ENCODE data around the gene LCN6.
"Not testable (repeated sequence)": the region's sequence is repeated elsewhere in the genome, so short reads cannot be mapped to it uniquely, and the experiment has no call there.

Gene LCN6

GRCh38 chr9:136748201-136748600 is at the start of gene LCN6:
Gene LCN6 (minus strand): TSS chr9:136748525. CDS start chr9:136748483, 42 bp downstream.
- H3K27ac Mint-ChIP-seq, result peak within 1 kb of the TSS; percentile 90
- ATAC-seq (ENCODE audit: low read depth), result no peak

GRCh38 chr9:136796775-136797347 is 48.5 kb upstream of the LCN6 start:
- not testable (repeated sequence) for H3K27me3 Mint-ChIP-seq; H3K4me3 Mint-ChIP-seq; DNase-seq (ENCODE audit: low spot score in 2 of 2); H3K9me3 Mint-ChIP-seq; H3K27ac Mint-ChIP-seq; H3K36me3 Mint-ChIP-seq; ATAC-seq (ENCODE audit: low read depth)
- H3K4me1 Mint-ChIP-seq, result peaks cover 11% of the 10 kb centered on the region

More at GRCh38 chr9:136748201-136748600, at the start of gene LCN6:
- no peaks in the 10 kb centered on the region for H3K27me3 Mint-ChIP-seq
- H3K4me1 Mint-ChIP-seq, result peaks cover 36% of the 10 kb centered on the region
- DNase-seq (ENCODE audit: low spot score in 2 of 2), result no peak
- peaks cover 7% of the 10 kb centered on the region for H3K9me3 Mint-ChIP-seq
- peak within 1 kb of the TSS; percentile 49 for H3K4me3 Mint-ChIP-seq
- H3K36me3 Mint-ChIP-seq, result peaks cover 5% of the 10 kb centered on the region

- DNase-seq (ENCODE audit: low spot score in 2 of 2) (no peak), ATAC-seq (ENCODE audit: low read depth) (no peak)
- H3K4me3 Mint-ChIP-seq, result no peak within 1 kb of the TSS
- H3K9me3 Mint-ChIP-seq, result no peaks in the 10 kb centered on the region
- H3K27ac Mint-ChIP-seq, result no peak within 1 kb of the TSS
- peaks cover 13% of the 10 kb centered on the region for H3K4me1 Mint-ChIP-seq
- no peaks in the 10 kb centered on the region for H3K36me3 Mint-ChIP-seq
- H3K27me3 Mint-ChIP-seq, result no peaks in the 10 kb centered on the region
Measured at GRCh38 chr9:136796238-136796774, 48.0 kb upstream of the LCN6 start, which contains the start of gene CCDC183. Gene CCDC183 (plus strand): TSS chr9:136796338. CDS start chr9:136796398, 60 bp downstream.

GRCh38 chr9:136795000-136795348 is 46.6 kb upstream of the LCN6 start:
- no peak overlapping the region for H3K4me3 Mint-ChIP-seq
- H3K27ac Mint-ChIP-seq, result no peak overlapping the region
- no peaks in the 10 kb centered on the region for H3K27me3 Mint-ChIP-seq
- no peaks in the 10 kb centered on the region for H3K36me3 Mint-ChIP-seq
- H3K4me1 Mint-ChIP-seq, result peaks cover 4% of the 10 kb centered on the region
- no peaks in the 10 kb centered on the region for H3K9me3 Mint-ChIP-seq
- DNase-seq (ENCODE audit: low spot score in 2 of 2), result no peak
- ATAC-seq (ENCODE audit: low read depth), result no peak

GRCh38 chr9:136794281-136794999 is 46.1 kb upstream of the LCN6 start:
- Mint-ChIP-seq H3K27ac (no peak overlapping the region), H3K4me1 (peaks cover 4% of the 10 kb centered on the region), H3K36me3 (no peaks in the 10 kb centered on the region), H3K4me3 (no peak overlapping the region), H3K9me3 (no peaks in the 10 kb centered on the region), H3K27me3 (no peaks in the 10 kb centered on the region)
- DNase-seq (ENCODE audit: low spot score in 2 of 2) (no peak), ATAC-seq (ENCODE audit: low read depth) (no peak)

GRCh38 chr9:136793086-136793946 is 45.0 kb upstream of the LCN6 start:
- Mint-ChIP-seq H3K9me3 (no peaks in the 10 kb centered on the region), H3K4me3 (no peak overlapping the region)
- no peak for ATAC-seq (ENCODE audit: low read depth)

GRCh38 chr9:136792321-136793085 is 44.2 kb upstream of the LCN6 start:
- no peaks in the 10 kb centered on the region for H3K36me3 Mint-ChIP-seq
- H3K27ac Mint-ChIP-seq, result peak overlapping the region; percentile 98
- H3K4me1 Mint-ChIP-seq, result peaks cover 11% of the 10 kb centered on the region
- ATAC-seq (ENCODE audit: low read depth), result no peak
- DNase-seq (ENCODE audit: low spot score in 2 of 2), result no peak
- H3K4me3 Mint-ChIP-seq, result no peak overlapping the region
- H3K27me3 Mint-ChIP-seq, result no peaks in the 10 kb centered on the region
- H3K9me3 Mint-ChIP-seq, result no peaks in the 10 kb centered on the region

More at GRCh38 chr9:136793086-136793946, 45.0 kb upstream of the LCN6 start:
- Mint-ChIP-seq H3K27me3 (no peaks in the 10 kb centered on the region), H3K4me1 (peaks cover 4% of the 10 kb centered on the region), H3K36me3 (no peaks in the 10 kb centered on the region), H3K27ac (no peak overlapping the region)
- no peak for DNase-seq (ENCODE audit: low spot score in 2 of 2)

GRCh38 chr9:136791516-136792276 is 43.4 kb upstream of the LCN6 start:
- DNase-seq (ENCODE audit: low spot score in 2 of 2) (peak; percentile 77 to 78), ATAC-seq (ENCODE audit: low read depth) (peak; percentile 41)
- H3K27ac Mint-ChIP-seq, result peak overlapping the region; percentile 98
- H3K36me3 Mint-ChIP-seq, result no peaks in the 10 kb centered on the region
- peaks cover 12% of the 10 kb centered on the region for H3K4me1 Mint-ChIP-seq
- H3K27me3 Mint-ChIP-seq, result no peaks in the 10 kb centered on the region
- peak overlapping the region; percentile 91 for H3K4me3 Mint-ChIP-seq
- H3K9me3 Mint-ChIP-seq, result no peaks in the 10 kb centered on the region

- Mint-ChIP-seq H3K4me3 (peak within 1 kb of the TSS; percentile 91), H3K9me3 (no peaks in the 10 kb centered on the region)
Measured at GRCh38 chr9:136790640-136791515, 42.6 kb upstream of the LCN6 start, which contains the start of gene TMEM141. Gene TMEM141 (plus strand): TSS chr9:136791344. CDS start chr9:136791371, 27 bp downstream.

GRCh38 chr9:136789523-136789937 is 41.2 kb upstream of the LCN6 start:
- H3K27me3 Mint-ChIP-seq, result no peaks in the 10 kb centered on the region
- DNase-seq (ENCODE audit: low spot score in 2 of 2) (no peak), ATAC-seq (ENCODE audit: low read depth) (no peak)
- no peaks in the 10 kb centered on the region for H3K36me3 Mint-ChIP-seq
- no peak overlapping the region for H3K4me3 Mint-ChIP-seq
- no peaks in the 10 kb centered on the region for H3K9me3 Mint-ChIP-seq
- no peak overlapping the region for H3K27ac Mint-ChIP-seq
- peaks cover 16% of the 10 kb centered on the region for H3K4me1 Mint-ChIP-seq

More at GRCh38 chr9:136790640-136791515, 42.6 kb upstream of the LCN6 start, which contains the start of gene TMEM141:
- ATAC-seq (ENCODE audit: low read depth) (peak; percentile 80), DNase-seq (ENCODE audit: low spot score in 2 of 2) (peak; percentile 99)
- no peaks in the 10 kb centered on the region for H3K36me3 Mint-ChIP-seq
- peaks cover 12% of the 10 kb centered on the region for H3K4me1 Mint-ChIP-seq
- peak within 1 kb of the TSS; percentile 98 for H3K27ac Mint-ChIP-seq
- no peaks in the 10 kb centered on the region for H3K27me3 Mint-ChIP-seq

- not testable (repeated sequence) for H3K36me3 Mint-ChIP-seq; ATAC-seq (ENCODE audit: low read depth); DNase-seq (ENCODE audit: low spot score in 2 of 2); H3K9me3 Mint-ChIP-seq; H3K27me3 Mint-ChIP-seq; H3K27ac Mint-ChIP-seq; H3K4me3 Mint-ChIP-seq
- H3K4me1 Mint-ChIP-seq, result peaks cover 17% of the 10 kb centered on the region
Measured at GRCh38 chr9:136788644-136789522, 40.6 kb upstream of the LCN6 start.

Data from memory B cell (primary cell).